ENCODE results near the gene NRP1.

NRP1 gene

DNA sequence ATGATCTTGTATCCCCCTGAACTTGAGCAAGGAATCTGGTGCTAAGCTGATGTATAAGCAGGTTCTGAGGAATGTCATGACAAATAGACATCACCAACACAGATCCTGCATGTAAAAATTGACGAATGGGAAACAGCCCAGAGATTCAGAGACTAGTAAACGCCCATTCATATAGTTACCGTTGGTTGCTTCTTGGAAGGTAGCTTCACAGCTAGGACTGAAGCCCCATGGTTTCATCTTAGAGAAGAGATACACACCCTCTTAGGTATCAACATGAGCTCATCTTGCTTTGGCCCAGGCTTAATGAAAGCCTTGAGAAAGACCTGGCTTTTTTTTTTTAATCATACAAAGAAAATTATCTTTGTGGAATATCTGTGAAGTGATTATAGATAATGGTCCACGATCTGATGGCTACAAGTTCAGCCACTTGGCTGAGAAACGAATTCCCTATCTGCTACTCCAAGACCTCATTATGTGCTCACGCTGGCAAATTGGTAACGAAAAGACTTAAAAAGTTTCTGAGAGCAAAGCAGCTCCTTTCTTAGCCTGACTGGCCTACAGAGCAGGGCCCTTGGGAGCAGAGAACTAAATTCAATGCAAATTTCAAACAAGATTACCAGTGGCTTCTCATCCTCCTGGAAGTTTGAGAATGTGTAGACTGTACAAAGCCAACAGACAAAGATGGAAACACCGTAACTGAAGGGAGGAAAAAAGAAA is 181.1 kb downstream of the NRP1 start:
- TF ChIP-seq CTCF (IDR thresholded peaks at IDR 0.05), result no peak
- no peaks in the 10 kb centered on the region for H3K9me3 ChIP-seq (ENCODE audit: control insufficient read depth, low read length)
- no peak overlapping the region for H2AFZ ChIP-seq
- H3K9ac ChIP-seq, result no peak overlapping the region
- no peak overlapping the region for H3K4me3 ChIP-seq (ENCODE audit: low read depth, low read length)
- H3K27ac ChIP-seq, result no peak overlapping the region
- no peak overlapping the region for H3K4me2 ChIP-seq (ENCODE audit: low read length)
- no peaks in the 10 kb centered on the region for H3K27me3 ChIP-seq (ENCODE audit: control insufficient read depth, insufficient read depth, low read length)
- H3K79me2 ChIP-seq, result no peaks in the 10 kb centered on the region
- H3K36me3 ChIP-seq (ENCODE audit: control insufficient read depth, insufficient read depth, low read length), result no peaks in the 10 kb centered on the region
- no peaks in the 10 kb centered on the region for H3K4me1 ChIP-seq

GRCh38 chr10:33152750-33153149 is 181.7 kb downstream of the NRP1 start:
- Histone ChIP-seq H2AFZ (no peak overlapping the region), H3K27ac (no peak overlapping the region)

DNA sequence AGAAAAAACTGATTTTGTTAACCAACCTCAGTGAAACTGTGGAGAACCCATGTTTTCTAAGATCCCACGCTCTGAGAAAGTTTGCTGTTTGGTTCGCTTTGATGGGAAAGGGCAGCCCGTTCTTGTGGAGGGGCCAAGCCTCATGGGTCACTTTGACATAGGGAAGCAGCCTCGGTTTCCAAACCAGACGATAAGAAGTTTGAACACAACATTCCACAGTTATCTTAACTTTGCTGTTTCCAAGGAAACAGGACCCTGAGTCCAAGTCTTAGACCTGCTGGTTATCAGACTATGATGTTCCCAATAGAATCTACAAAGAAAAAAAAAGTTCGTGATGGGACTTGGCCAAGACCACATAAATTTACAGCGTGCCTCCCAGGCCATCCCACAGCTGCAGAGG is 182.3 kb downstream of the NRP1 start:
- Histone ChIP-seq H3K4me1 (no peaks in the 10 kb centered on the region), H3K9me3 (ENCODE audit: control insufficient read depth, low read length) (no peaks in the 10 kb centered on the region), H3K27me3 (ENCODE audit: control insufficient read depth, insufficient read depth, low read length) (no peaks in the 10 kb centered on the region), H3K4me3 (ENCODE audit: low read depth, low read length) (no peak overlapping the region), H2AFZ (no peak overlapping the region), H3K79me2 (no peaks in the 10 kb centered on the region), H3K9ac (no peak overlapping the region), H3K36me3 (ENCODE audit: control insufficient read depth, insufficient read depth, low read length) (no peaks in the 10 kb centered on the region), H3K27ac (no peak overlapping the region), H3K4me2 (ENCODE audit: low read length) (no peak overlapping the region)
- TF ChIP-seq CTCF (IDR thresholded peaks at IDR 0.05), result no peak

More at GRCh38 chr10:33152750-33153149, 181.7 kb downstream of the NRP1 start:
- Histone ChIP-seq H3K79me2 (no peaks in the 10 kb centered on the region), H3K4me3 (ENCODE audit: low read depth, low read length) (no peak overlapping the region), H3K9ac (no peak overlapping the region), H3K4me1 (no peaks in the 10 kb centered on the region), H3K9me3 (ENCODE audit: control insufficient read depth, low read length) (no peaks in the 10 kb centered on the region), H3K4me2 (ENCODE audit: low read length) (no peak overlapping the region), H3K36me3 (ENCODE audit: control insufficient read depth, insufficient read depth, low read length) (no peaks in the 10 kb centered on the region), H3K27me3 (ENCODE audit: control insufficient read depth, insufficient read depth, low read length) (no peaks in the 10 kb centered on the region)
- TF ChIP-seq CTCF (IDR thresholded peaks at IDR 0.05), result no peak

DNA sequence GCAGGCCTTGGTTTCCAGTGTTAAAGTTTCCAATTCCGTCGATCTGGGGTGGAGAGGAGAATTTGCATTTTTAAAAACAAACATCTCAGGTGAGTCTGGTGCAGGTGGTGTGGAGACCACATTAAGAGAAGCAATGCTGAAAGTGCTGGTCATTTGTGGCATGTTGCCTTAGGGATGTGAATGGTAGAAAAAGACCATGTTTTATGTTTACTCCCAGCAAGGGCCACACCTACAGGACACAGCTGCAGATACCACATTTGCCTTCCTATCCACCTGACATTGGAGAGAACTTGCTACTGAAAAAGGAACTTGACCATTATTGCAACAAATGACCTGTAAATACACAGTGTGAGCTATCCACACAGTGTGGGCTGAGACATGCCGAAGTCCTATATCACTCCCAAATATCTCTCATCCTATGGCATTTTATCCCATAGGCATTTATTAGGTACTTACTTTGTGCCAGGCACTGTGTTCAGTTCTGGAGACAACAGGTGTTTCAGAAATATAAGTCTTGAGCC is 183.1 kb downstream of the NRP1 start:
- Histone ChIP-seq H2AFZ (no peak overlapping the region), H3K27me3 (ENCODE audit: control insufficient read depth, insufficient read depth, low read length) (no peaks in the 10 kb centered on the region), H3K4me3 (ENCODE audit: low read depth, low read length) (no peak overlapping the region), H3K9me3 (ENCODE audit: control insufficient read depth, low read length) (no peaks in the 10 kb centered on the region), H3K79me2 (no peaks in the 10 kb centered on the region), H3K27ac (no peak overlapping the region), H3K4me1 (no peaks in the 10 kb centered on the region), H3K36me3 (ENCODE audit: control insufficient read depth, insufficient read depth, low read length) (no peaks in the 10 kb centered on the region), H3K9ac (no peak overlapping the region), H3K4me2 (ENCODE audit: low read length) (no peak overlapping the region)
- TF ChIP-seq CTCF (IDR thresholded peaks at IDR 0.05), result no peak

DNA sequence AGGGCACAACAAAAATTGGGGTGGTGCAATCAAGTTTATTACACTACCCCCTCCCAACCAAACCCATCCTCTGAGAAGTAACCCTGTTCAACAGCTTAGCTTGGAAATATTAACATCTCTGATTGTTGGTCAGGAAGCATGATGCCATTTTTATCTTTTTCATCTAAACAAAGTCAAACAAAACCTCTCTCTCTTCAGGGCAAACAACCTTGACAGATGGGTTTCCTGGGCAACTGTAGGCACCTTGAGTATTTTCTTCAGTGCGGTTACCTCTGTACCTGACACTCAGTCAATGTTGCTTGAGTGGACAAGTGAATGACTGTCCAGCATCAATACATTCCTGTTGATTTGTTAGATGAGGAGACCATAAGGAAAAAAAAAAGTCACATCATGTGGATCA is 183.6 kb downstream of the NRP1 start:
- no peak overlapping the region for H3K9ac ChIP-seq
- H3K4me3 ChIP-seq (ENCODE audit: low read depth, low read length), result no peak overlapping the region
- no peak overlapping the region for H3K27ac ChIP-seq

More for the DNA sequence above, 183.6 kb downstream of the NRP1 start:
- H3K4me2 ChIP-seq (ENCODE audit: low read length), result no peak overlapping the region
- H3K36me3 ChIP-seq (ENCODE audit: control insufficient read depth, insufficient read depth, low read length), result no peaks in the 10 kb centered on the region
- H3K4me1 ChIP-seq, result no peaks in the 10 kb centered on the region
- H3K79me2 ChIP-seq, result no peaks in the 10 kb centered on the region
- no peaks in the 10 kb centered on the region for H3K27me3 ChIP-seq (ENCODE audit: control insufficient read depth, insufficient read depth, low read length)
- H2AFZ ChIP-seq, result no peak overlapping the region
- TF ChIP-seq CTCF (IDR thresholded peaks at IDR 0.05), result no peak
- no peaks in the 10 kb centered on the region for H3K9me3 ChIP-seq (ENCODE audit: control insufficient read depth, low read length)

All from parathyroid adenoma (tissue), 2 donors.